GM10266 (cell line): ENCODE data around the gene GRM4.
"Not testable (repeated sequence)": the region's sequence is repeated elsewhere in the genome, so short reads cannot be mapped to it uniquely, and the experiment has no call there.

Source experiments
- DNase-seq: peaks from one replicate; pipeline ENCODE4 v3.0.0; 2012; ENCODE audit errors: extremely low spot score
- TF ChIP-seq, protein P1 (sequence below): IDR thresholded peaks from 2 replicates; pipeline ENCODE4 v1.5.1; 2012; ENCODE audit warnings: mild to moderate bottlenecking, low read depth; ENCODE audit not compliant: control insufficient read depth, insufficient read depth; ENCODE audit errors: missing control alignments

The GRM4 gene

DNA sequence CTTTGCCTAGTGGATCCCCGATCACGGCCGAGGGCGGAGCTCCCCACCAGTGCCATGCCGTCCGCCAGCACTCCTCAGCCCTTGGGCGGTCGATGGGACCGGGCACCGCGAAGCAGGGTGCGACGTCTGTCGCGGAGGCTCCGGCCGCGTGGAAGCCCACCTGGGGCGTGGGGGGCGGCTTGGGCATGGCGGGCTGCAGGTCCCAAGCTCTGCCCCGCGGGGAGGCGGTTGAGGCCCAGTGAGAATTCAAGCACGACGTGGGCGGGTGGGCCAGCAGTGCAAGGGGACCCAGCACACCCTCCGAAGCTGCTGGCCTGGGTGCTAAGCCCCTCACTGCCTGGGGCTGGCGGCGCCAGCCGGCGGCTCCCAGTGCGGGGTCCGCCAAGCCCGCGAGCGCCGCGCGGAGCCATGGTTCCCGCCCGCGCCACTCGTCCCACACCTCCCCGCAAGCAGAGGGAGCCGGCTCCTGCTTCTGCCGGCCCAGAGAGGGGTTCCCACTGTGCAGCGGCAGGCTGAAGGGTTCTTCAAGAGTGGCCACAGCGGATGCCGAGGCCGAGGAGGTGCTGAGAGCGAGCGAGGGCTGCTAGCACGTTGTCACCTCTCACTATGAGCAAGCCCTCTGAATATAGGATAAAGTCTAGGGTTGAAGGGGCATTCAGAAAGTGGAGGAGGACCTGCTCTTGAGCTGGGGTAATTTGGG, 128.6 kb downstream of the GRM4 start:
- TF ChIP-seq, protein P1, sequence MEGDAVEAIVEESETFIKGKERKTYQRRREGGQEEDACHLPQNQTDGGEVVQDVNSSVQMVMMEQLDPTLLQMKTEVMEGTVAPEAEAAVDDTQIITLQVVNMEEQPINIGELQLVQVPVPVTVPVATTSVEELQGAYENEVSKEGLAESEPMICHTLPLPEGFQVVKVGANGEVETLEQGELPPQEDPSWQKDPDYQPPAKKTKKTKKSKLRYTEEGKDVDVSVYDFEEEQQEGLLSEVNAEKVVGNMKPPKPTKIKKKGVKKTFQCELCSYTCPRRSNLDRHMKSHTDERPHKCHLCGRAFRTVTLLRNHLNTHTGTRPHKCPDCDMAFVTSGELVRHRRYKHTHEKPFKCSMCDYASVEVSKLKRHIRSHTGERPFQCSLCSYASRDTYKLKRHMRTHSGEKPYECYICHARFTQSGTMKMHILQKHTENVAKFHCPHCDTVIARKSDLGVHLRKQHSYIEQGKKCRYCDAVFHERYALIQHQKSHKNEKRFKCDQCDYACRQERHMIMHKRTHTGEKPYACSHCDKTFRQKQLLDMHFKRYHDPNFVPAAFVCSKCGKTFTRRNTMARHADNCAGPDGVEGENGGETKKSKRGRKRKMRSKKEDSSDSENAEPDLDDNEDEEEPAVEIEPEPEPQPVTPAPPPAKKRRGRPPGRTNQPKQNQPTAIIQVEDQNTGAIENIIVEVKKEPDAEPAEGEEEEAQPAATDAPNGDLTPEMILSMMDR: no peak
- no peak for DNase-seq

DNA sequence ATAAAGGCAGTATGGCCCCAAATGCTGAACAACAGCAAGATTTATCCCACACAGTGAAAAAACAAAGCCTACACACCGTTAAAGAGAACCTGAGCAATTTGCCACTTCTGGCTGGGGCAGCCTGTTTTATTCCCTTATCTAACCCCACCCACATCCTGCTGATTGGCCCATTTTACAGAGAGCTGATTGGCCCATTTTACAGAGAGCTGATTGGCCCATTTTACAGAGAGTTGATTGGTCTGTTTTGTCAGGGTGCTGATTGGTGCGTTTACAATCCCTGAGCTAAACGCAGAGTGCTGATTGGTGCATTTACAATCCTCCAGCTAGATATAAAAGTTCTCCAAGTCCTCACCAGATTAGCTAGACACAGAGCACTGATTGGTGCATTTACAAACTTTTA, 129.3 kb downstream of the GRM4 start:
- DNase-seq: not testable (repeated sequence)

DNA sequence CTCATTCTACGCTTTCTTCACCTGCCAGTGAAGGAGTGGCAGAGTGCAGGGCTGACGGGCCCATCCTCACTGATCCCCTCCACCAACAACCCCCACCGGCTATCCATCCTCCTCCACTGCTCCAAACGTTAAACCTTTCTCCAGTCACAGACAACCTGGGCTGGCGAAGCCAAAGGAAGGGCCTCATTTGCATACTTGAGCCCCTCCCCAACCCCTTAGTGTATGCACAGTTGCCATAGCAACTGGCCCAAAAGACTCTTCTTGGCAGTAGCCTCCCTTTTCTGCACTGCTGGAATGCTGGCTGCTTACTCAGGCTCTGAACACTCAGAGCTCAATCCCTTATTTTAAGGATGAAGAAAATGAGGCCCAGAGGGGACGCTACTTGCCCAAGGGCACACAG, 130.3 kb downstream of the GRM4 start:
- DNase-seq: no peak
- TF ChIP-seq, protein P1: no peak

DNA sequence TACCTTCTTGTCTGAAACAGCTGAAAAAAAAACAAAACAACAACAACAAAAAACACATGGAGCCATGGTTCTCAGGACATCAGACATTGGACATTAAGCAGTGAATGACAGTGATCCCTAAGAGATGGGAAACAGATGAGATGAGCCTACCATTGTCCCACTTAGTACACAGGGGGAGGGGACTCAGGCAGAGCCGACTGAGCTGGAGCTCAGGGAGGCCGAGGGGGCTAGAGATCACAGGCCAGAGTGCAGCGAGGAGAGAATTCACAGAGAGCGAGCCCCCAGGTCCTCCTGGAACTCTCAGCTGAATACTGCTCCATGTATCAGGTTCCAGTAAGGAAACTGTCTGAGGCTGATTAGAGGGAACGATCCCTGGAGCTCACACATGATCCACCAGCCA, 134.6 kb downstream of the GRM4 start:
- no peak for DNase-seq
- TF ChIP-seq, protein P1: no peak

DNA sequence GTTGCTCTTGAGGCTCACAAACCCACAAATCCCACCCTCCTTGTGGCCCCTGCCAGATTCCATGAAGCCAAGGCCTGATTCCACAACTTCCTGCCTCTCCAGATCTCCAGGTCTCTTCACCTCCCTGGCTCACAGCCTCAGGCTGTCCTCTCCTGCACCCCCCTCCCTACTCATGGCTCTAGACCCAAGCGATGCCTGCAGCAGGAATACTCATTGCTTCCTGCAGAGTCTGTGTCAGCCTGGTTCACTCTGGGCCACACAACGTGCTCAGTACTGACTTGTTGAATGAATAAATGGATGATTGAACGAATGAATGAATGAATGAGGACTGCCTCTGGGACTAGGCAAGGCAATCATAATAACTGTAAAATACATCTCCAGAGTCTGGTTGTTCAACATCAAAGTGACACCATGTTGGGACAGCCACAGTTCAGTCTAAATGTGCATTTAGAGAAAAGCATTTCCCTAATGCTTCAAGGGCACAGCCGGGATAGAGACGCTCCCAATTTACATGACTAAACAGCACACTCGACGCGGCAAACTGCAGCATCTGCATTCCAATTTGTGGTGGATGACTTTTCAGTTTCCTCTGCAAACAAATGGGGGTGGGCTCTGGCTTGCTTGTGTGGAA, 139.9 kb downstream of the GRM4 start:
- TF ChIP-seq, protein P1: no peak
- DNase-seq: no peak

DNA sequence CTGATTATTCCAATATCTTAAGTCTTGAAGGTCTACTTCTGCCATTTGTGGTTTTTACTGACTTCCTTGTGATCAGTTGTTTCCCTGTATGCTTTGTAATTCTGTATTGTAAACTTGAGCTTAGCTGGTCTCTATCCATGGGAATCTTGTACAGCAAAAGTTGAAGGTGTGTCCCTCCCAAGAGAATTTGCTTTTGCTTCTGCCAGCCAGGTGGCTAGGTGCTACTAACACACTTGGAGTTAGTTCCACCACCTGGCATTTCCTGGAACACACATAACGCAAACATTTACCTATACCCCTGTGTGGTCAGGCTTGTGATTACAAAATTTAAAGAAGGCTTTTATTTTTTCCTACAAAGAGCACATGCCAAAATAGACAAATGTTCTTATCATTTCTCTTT, 141.2 kb downstream of the GRM4 start:
- TF ChIP-seq, protein P1: no peak
- no peak for DNase-seq

DNA sequence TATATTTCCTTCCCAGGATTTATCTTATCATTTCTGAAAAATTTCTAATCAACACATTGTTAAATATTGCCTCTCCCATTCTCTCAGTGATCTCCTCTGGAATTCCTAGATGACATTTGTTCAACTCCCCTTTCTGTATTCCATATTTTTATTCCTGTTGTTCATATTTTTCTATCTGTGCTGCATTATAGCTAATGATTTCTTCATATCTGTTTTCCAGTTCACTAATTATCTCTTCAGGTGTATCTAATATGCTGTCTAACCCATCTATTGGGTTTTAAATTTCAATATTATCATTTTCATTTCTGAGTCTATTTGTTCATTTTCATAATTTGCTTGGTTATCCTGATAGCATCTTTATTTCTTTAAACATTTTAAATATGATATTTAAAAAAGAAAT, 141.9 kb downstream of the GRM4 start:
- DNase-seq: no peak
- TF ChIP-seq, protein P1: no peak
